Amniotic stem cell (primary cell): Measurements from ENCODE around the gene TRIM32.
A peak's percentile ranks its signal among the peaks of the same experiment; 100 is the strongest.

Experiments
- DNase-seq: peaks from one replicate; lab custom pipeline; 2025; lab: John Stamatoyannopoulos, UW

TRIM32 gene

GRCh38 chr9:116705531-116705930 lies 18.4 kb downstream of the TRIM32 start:
- no peak for DNase-seq

- no peak for DNase-seq
These were observed 19.5 kb downstream of the TRIM32 start for GRCh38 chr9:116706310-116707290.

- no peak for DNase-seq
These were observed 25.7 kb downstream of the TRIM32 start for GRCh38 chr9:116712781-116713180.

- DNase-seq, result no peak
These were observed 26.2 kb downstream of the TRIM32 start for GRCh38 chr9:116713271-116713670.

- DNase-seq, result no peak
These were observed 28.6 kb downstream of the TRIM32 start for GRCh38 chr9:116715751-116716150.

GRCh38 chr9:116716438-116716837 lies 29.3 kb downstream of the TRIM32 start:
- no peak for DNase-seq

GRCh38 chr9:116717150-116717549 lies 30.0 kb downstream of the TRIM32 start:
- no peak for DNase-seq

GRCh38 chr9:116718111-116718510 lies 31.0 kb downstream of the TRIM32 start:
- DNase-seq, result no peak

- DNase-seq, result no peak
These were observed 33.0 kb downstream of the TRIM32 start for GRCh38 chr9:116720111-116720510.

- no peak for DNase-seq
These were observed 34.3 kb downstream of the TRIM32 start for GRCh38 chr9:116721411-116721810.

GRCh38 chr9:116721944-116722343 lies 34.8 kb downstream of the TRIM32 start:
- DNase-seq, result no peak

GRCh38 chr9:116724123-116724522 lies 37.0 kb downstream of the TRIM32 start:
- DNase-seq, result no peak

GRCh38 chr9:116726602-116727001 lies 39.5 kb downstream of the TRIM32 start:
- no peak for DNase-seq

- DNase-seq, result no peak
These were observed 46.0 kb downstream of the TRIM32 start for GRCh38 chr9:116733010-116733641.

- no peak for DNase-seq
These were observed 49.5 kb downstream of the TRIM32 start for GRCh38 chr9:116736399-116737151.

- DNase-seq, result peak; percentile 49
These were observed 50.0 kb downstream of the TRIM32 start for GRCh38 chr9:116737152-116737546.

GRCh38 chr9:116741086-116741740 lies 54.1 kb downstream of the TRIM32 start:
- DNase-seq, result no peak

GRCh38 chr9:116741742-116742141 lies 54.6 kb downstream of the TRIM32 start:
- DNase-seq, result no peak

GRCh38 chr9:116749176-116749575 lies 62.1 kb downstream of the TRIM32 start:
- DNase-seq, result no peak

GRCh38 chr9:116749772-116750171 lies 62.7 kb downstream of the TRIM32 start:
- DNase-seq, result no peak

GRCh38 chr9:116750510-116750909 lies 63.4 kb downstream of the TRIM32 start:
- DNase-seq, result no peak
